Gastrocnemius medialis (tissue), 4 donors: ENCODE results near the gene SRSF3.

Experiments used
- CTCF ChIP-seq, 5 experiments: fragments of 450-650 bp in 3 of 5; fragments of 200-600 bp in 2 of 5; sonication (generic) in 2 of 5; IDR thresholded peaks in 4 of 5; conservative IDR thresholded peaks in 1 of 5; 1 replicate in 4 of 5; 2 replicates in 1 of 5; pipeline ENCODE4 v1.5.1; 2016 to 2019; ENCODE audit warnings: antibody characterized with exemption in 5 of 5, mild to moderate bottlenecking in 3 of 5, moderate library complexity in 3 of 5
- POLR2A ChIP-seq, 2 donors: fragments of 450-650 bp; IDR thresholded peaks; one replicate each; pipeline ENCODE4 v1.6.1; 2017; ENCODE audit warnings: antibody characterized with exemption in 2 of 2, mild to moderate bottlenecking in 2 of 2, moderate library complexity in 2 of 2

DNA sequence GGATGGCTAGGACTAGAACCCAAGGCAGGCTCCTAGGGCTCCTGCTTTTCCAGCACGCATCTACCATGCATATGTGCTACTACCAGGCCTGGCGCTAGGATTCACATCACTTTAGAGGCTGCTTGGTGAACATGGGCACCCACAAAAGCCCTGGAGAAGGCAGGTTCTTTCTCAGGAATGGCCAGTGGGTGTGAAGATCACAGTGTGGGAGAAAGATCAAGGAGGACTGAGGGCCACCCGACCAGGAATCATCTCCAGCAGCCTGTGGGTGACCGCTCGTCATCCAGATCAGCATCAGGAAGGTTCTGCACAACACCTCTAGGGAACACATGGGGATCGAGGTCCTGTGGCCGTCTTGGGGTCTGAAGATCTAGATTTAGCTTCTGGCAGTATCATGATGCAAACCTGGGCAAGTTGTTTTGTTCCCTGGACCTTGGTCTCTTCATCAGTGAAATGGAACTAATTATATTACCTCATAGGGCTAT is 27.3 kb downstream of the SRSF3 start:
- TF ChIP-seq CTCF (IDR thresholded peaks at IDR 0.05 in 4 of 5, conservative IDR thresholded peaks at IDR 0.05 in 1 of 5) (no peak), POLR2A (IDR thresholded peaks at IDR 0.05) (no peak)
